HG03095 (cell line): Measurements from ENCODE around the gene LRRC74A.

Experiments
- ATAC-seq: cut with Tn5 transposase; IDR thresholded peaks from one replicate; pipeline ENCODE4 v1.9.1; 2021; ENCODE audit warnings: moderate library complexity; ENCODE audit not compliant: unreplicated experiment

LRRC74A gene

GRCh38 chr14:76826122-76826521 lies at the start of gene LRRC74A:
LRRC74A (plus strand) TSS chr14:76826408; CDS start chr14:76826698, 290 bp downstream.
- ATAC-seq = no peak

GRCh38 chr14:76776428-76777251 lies 49.6 kb upstream of the LRRC74A start:
- ATAC-seq = no peak

- no peak for ATAC-seq
Observed at GRCh38 chr14:76777721-76778120, 48.5 kb upstream of the LRRC74A start.

GRCh38 chr14:76778546-76779215 lies 47.5 kb upstream of the LRRC74A start:
- no peak for ATAC-seq

- ATAC-seq = no peak
Observed at GRCh38 chr14:76779221-76780057, 46.8 kb upstream of the LRRC74A start.

GRCh38 chr14:76780058-76780345 lies 46.2 kb upstream of the LRRC74A start:
- ATAC-seq = no peak

- ATAC-seq = no peak
Observed at GRCh38 chr14:76780360-76780759, 45.8 kb upstream of the LRRC74A start.

- ATAC-seq = no peak
Observed at GRCh38 chr14:76780875-76781647, 45.1 kb upstream of the LRRC74A start.

GRCh38 chr14:76781648-76782051 lies 44.6 kb upstream of the LRRC74A start:
- no peak for ATAC-seq

GRCh38 chr14:76782115-76782884 lies 43.9 kb upstream of the LRRC74A start:
- ATAC-seq = no peak

- no peak for ATAC-seq
Observed at GRCh38 chr14:76782885-76783566, 43.2 kb upstream of the LRRC74A start.

GRCh38 chr14:76784266-76784874 lies 41.8 kb upstream of the LRRC74A start:
- no peak for ATAC-seq

- no peak for ATAC-seq
Observed at GRCh38 chr14:76784881-76785280, 41.3 kb upstream of the LRRC74A start.

GRCh38 chr14:76786601-76787000 lies 39.6 kb upstream of the LRRC74A start:
- ATAC-seq = no peak

GRCh38 chr14:76792422-76792821 lies 33.8 kb upstream of the LRRC74A start:
- no peak for ATAC-seq

GRCh38 chr14:76793324-76793723 lies 32.9 kb upstream of the LRRC74A start:
- ATAC-seq = no peak

GRCh38 chr14:76793956-76794355 lies 32.3 kb upstream of the LRRC74A start:
- no peak for ATAC-seq

GRCh38 chr14:76806446-76806845 lies 19.8 kb upstream of the LRRC74A start:
- ATAC-seq = no peak

GRCh38 chr14:76808011-76808410 lies 18.2 kb upstream of the LRRC74A start:
- no peak for ATAC-seq
